ENCODE measurements around the gene BCL7A.
A peak's percentile ranks its signal among the peaks of the same experiment; 100 is the strongest.
"Not testable (repeated sequence)": the region's sequence is repeated elsewhere in the genome, so short reads cannot be mapped to it uniquely, and the experiment has no call there.

Gene BCL7A

GRCh38 chr12:122051231-122051876 is 29.7 kb downstream of the BCL7A start:
- H3K9ac ChIP-seq: no peak overlapping the region
- peak overlapping the region; percentile 53 for H2AFZ ChIP-seq
- H3K4me1 ChIP-seq: peaks cover 8% of the 10 kb centered on the region
- no peaks in the 10 kb centered on the region for H3K36me3 ChIP-seq (ENCODE audit: control insufficient read depth, insufficient read depth, low read length)
- H3K4me3 ChIP-seq (ENCODE audit: low read depth, low read length): no peak overlapping the region
- H3K9me3 ChIP-seq (ENCODE audit: control insufficient read depth, low read length): no peaks in the 10 kb centered on the region
- peak overlapping the region; percentile 58 for H3K4me2 ChIP-seq (ENCODE audit: low read length)
- H3K27ac ChIP-seq: peak overlapping the region; percentile 42
- H3K79me2 ChIP-seq: peaks cover 3% of the 10 kb centered on the region
- TF ChIP-seq CTCF (IDR thresholded peaks at IDR 0.05): no peak
- H3K27me3 ChIP-seq (ENCODE audit: control insufficient read depth, insufficient read depth, low read length): no peaks in the 10 kb centered on the region

- Histone ChIP-seq H3K79me2 (peaks cover 3% of the 10 kb centered on the region), H3K4me3 (ENCODE audit: low read depth, low read length) (no peak overlapping the region), H3K4me2 (ENCODE audit: low read length) (no peak overlapping the region), H3K4me1 (peaks cover 8% of the 10 kb centered on the region), H3K36me3 (ENCODE audit: control insufficient read depth, insufficient read depth, low read length) (no peaks in the 10 kb centered on the region), H3K27me3 (ENCODE audit: control insufficient read depth, insufficient read depth, low read length) (no peaks in the 10 kb centered on the region), H3K27ac (no peak overlapping the region), H3K9ac (no peak overlapping the region), H3K9me3 (ENCODE audit: control insufficient read depth, low read length) (no peaks in the 10 kb centered on the region), H2AFZ (no peak overlapping the region)
- TF ChIP-seq CTCF (IDR thresholded peaks at IDR 0.05): no peak
Measured at GRCh38 chr12:122052285-122052684, 30.6 kb downstream of the BCL7A start.

GRCh38 chr12:122054842-122055520 is 33.3 kb downstream of the BCL7A start:
- Histone ChIP-seq H3K27ac (peak overlapping the region; percentile 15), H3K4me3 (ENCODE audit: low read depth, low read length) (no peak overlapping the region), H3K9ac (no peak overlapping the region), H3K4me2 (ENCODE audit: low read length) (no peak overlapping the region), H3K36me3 (ENCODE audit: control insufficient read depth, insufficient read depth, low read length) (no peaks in the 10 kb centered on the region), H2AFZ (no peak overlapping the region), H3K9me3 (ENCODE audit: control insufficient read depth, low read length) (no peaks in the 10 kb centered on the region), H3K27me3 (ENCODE audit: control insufficient read depth, insufficient read depth, low read length) (no peaks in the 10 kb centered on the region), H3K4me1 (peaks cover 8% of the 10 kb centered on the region), H3K79me2 (peaks cover 3% of the 10 kb centered on the region)
- TF ChIP-seq CTCF (IDR thresholded peaks at IDR 0.05): no peak

- not testable (repeated sequence) for H3K27me3 ChIP-seq (ENCODE audit: control insufficient read depth, insufficient read depth, low read length); H3K4me1 ChIP-seq; H3K27ac ChIP-seq; H3K9me3 ChIP-seq (ENCODE audit: control insufficient read depth, low read length); H3K4me2 ChIP-seq (ENCODE audit: low read length); H3K79me2 ChIP-seq; H3K4me3 ChIP-seq (ENCODE audit: low read depth, low read length); H3K9ac ChIP-seq; H2AFZ ChIP-seq; H3K36me3 ChIP-seq (ENCODE audit: control insufficient read depth, insufficient read depth, low read length)
Measured at GRCh38 chr12:122056406-122056805, 34.7 kb downstream of the BCL7A start.

GRCh38 chr12:122057007-122057735 is 35.5 kb downstream of the BCL7A start:
- no peak overlapping the region for H3K27ac ChIP-seq
- H3K27me3 ChIP-seq (ENCODE audit: control insufficient read depth, insufficient read depth, low read length): no peaks in the 10 kb centered on the region
- no peak overlapping the region for H3K9ac ChIP-seq

More at GRCh38 chr12:122057007-122057735, 35.5 kb downstream of the BCL7A start:
- no peak overlapping the region for H3K4me3 ChIP-seq (ENCODE audit: low read depth, low read length)
- no peaks in the 10 kb centered on the region for H3K9me3 ChIP-seq (ENCODE audit: control insufficient read depth, low read length)
- peaks cover 3% of the 10 kb centered on the region for H3K79me2 ChIP-seq
- H3K4me1 ChIP-seq: no peaks in the 10 kb centered on the region
- no peak overlapping the region for H3K4me2 ChIP-seq (ENCODE audit: low read length)
- H2AFZ ChIP-seq: no peak overlapping the region
- no peak for TF ChIP-seq CTCF (IDR thresholded peaks at IDR 0.05)
- no peaks in the 10 kb centered on the region for H3K36me3 ChIP-seq (ENCODE audit: control insufficient read depth, insufficient read depth, low read length)
